Osteoblast (primary cell): ENCODE data around the gene ASB4. TPM values are rescaled to one million over a fixed set of nuclear protein-coding genes. Genes with fewer than 3 reads are reported as not detected.

ENCODE experiments used
- DNase-seq: peaks from one replicate; pipeline ENCODE4 v3.0.0; 2011; ENCODE audit warnings: low spot score, mixed read lengths; ENCODE audit not compliant: insufficient read length; ENCODE audit errors: missing footprints
- H2AFZ ChIP-seq: 2 replicates; pipeline ENCODE4 v1.6.0; 2011; ENCODE audit warnings: mild to moderate bottlenecking, low read length
- H3K27ac ChIP-seq: 2 replicates; pipeline ENCODE4 v1.5.1; 2011; ENCODE audit warnings: mild to moderate bottlenecking, low read depth, low read length, moderate library complexity
- H3K27me3 ChIP-seq: 2 replicates; pipeline ENCODE4 v1.6.0; 2012; ENCODE audit warnings: mild to moderate bottlenecking, control low read depth, inconsistent platforms, low read length, moderate library complexity; ENCODE audit not compliant: insufficient read depth
- H3K36me3 ChIP-seq: 2 replicates; pipeline ENCODE4 v1.5.1; 2011; ENCODE audit warnings: mild to moderate bottlenecking, low read length, control low read depth, moderate library complexity; ENCODE audit not compliant: insufficient read depth
- H3K4me1 ChIP-seq: 2 replicates; pipeline ENCODE4 v1.5.1; 2011; ENCODE audit warnings: mild to moderate bottlenecking, low read length, control low read depth, moderate library complexity; ENCODE audit not compliant: insufficient read depth
- H3K4me2 ChIP-seq: 2 replicates; pipeline ENCODE4 v1.6.0; 2011; ENCODE audit warnings: mild to moderate bottlenecking, low read length; ENCODE audit not compliant: insufficient read depth
- H3K4me3 ChIP-seq: fragments of 200-600 bp; sonication (generic); 3 replicates; pipeline ENCODE4 v1.5.1; 2012; ENCODE audit warnings: mild to moderate bottlenecking, low read length, inconsistent platforms; ENCODE audit not compliant: insufficient read depth
- H3K79me2 ChIP-seq: 2 replicates; pipeline ENCODE4 v1.6.0; 2012; ENCODE audit warnings: mild to moderate bottlenecking, low read length, control low read depth, inconsistent platforms; ENCODE audit not compliant: insufficient read depth
- H3K9me3 ChIP-seq: 2 replicates; pipeline ENCODE4 v1.5.1; 2011; ENCODE audit warnings: low read depth, low read length, control low read depth
- H4K20me1 ChIP-seq: 2 replicates; pipeline ENCODE4 v1.6.0; 2012; ENCODE audit warnings: mild to moderate bottlenecking, low read length, control low read depth; ENCODE audit not compliant: insufficient read depth
- total RNA-seq: library from RNA; depleted of rRNA; stranded (reverse); fragments of >200 nt; gene quantifications from 2 replicates; pipeline ENCODE4 v1.2.3, GENCODE V29; 2012
- TF ChIP-seq, protein P1 (sequence below): IDR thresholded peaks from 2 replicates; pipeline ENCODE4 v1.5.1; 2011; ENCODE audit warnings: mild to moderate bottlenecking, low read depth, low read length, moderate library complexity; ENCODE audit errors: extremely low read depth

ASB4 gene
- total RNA-seq, 1 donor = not detected

- no peak overlapping the region for H3K4me2 ChIP-seq
- H4K20me1 ChIP-seq = no peaks in the 10 kb centered on the region
- no peaks in the 10 kb centered on the region for H3K36me3 ChIP-seq
- TF ChIP-seq, protein P1, sequence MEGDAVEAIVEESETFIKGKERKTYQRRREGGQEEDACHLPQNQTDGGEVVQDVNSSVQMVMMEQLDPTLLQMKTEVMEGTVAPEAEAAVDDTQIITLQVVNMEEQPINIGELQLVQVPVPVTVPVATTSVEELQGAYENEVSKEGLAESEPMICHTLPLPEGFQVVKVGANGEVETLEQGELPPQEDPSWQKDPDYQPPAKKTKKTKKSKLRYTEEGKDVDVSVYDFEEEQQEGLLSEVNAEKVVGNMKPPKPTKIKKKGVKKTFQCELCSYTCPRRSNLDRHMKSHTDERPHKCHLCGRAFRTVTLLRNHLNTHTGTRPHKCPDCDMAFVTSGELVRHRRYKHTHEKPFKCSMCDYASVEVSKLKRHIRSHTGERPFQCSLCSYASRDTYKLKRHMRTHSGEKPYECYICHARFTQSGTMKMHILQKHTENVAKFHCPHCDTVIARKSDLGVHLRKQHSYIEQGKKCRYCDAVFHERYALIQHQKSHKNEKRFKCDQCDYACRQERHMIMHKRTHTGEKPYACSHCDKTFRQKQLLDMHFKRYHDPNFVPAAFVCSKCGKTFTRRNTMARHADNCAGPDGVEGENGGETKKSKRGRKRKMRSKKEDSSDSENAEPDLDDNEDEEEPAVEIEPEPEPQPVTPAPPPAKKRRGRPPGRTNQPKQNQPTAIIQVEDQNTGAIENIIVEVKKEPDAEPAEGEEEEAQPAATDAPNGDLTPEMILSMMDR = no peak
- no peaks in the 10 kb centered on the region for H3K27me3 ChIP-seq
- H3K4me3 ChIP-seq = no peak overlapping the region
- no peak overlapping the region for H3K27ac ChIP-seq
- H3K9me3 ChIP-seq = no peaks in the 10 kb centered on the region
- no peak overlapping the region for H2AFZ ChIP-seq
- no peaks in the 10 kb centered on the region for H3K79me2 ChIP-seq
- no peak for DNase-seq
- no peaks in the 10 kb centered on the region for H3K4me1 ChIP-seq
These were observed 97.0 kb downstream of the ASB4 start for GRCh38 chr7:95582578-95583293.

GRCh38 chr7:95583834-95584621 is 98.3 kb downstream of the ASB4 start:
- H3K27ac ChIP-seq = no peak overlapping the region
- no peak for DNase-seq
- no peak overlapping the region for H3K4me2 ChIP-seq
- H3K36me3 ChIP-seq = no peaks in the 10 kb centered on the region
- H3K4me1 ChIP-seq = no peaks in the 10 kb centered on the region
- no peaks in the 10 kb centered on the region for H3K79me2 ChIP-seq
- H2AFZ ChIP-seq = no peak overlapping the region
- TF ChIP-seq, protein P1 = no peak
- no peaks in the 10 kb centered on the region for H3K9me3 ChIP-seq
- no peak overlapping the region for H3K4me3 ChIP-seq
- H3K27me3 ChIP-seq = no peaks in the 10 kb centered on the region
- no peaks in the 10 kb centered on the region for H4K20me1 ChIP-seq

- Histone ChIP-seq H3K27ac (no peak overlapping the region), H3K4me2 (no peak overlapping the region), H3K36me3 (no peaks in the 10 kb centered on the region), H4K20me1 (no peaks in the 10 kb centered on the region), H3K27me3 (no peaks in the 10 kb centered on the region), H3K4me3 (no peak overlapping the region), H3K4me1 (no peaks in the 10 kb centered on the region), H3K9me3 (no peaks in the 10 kb centered on the region), H2AFZ (no peak overlapping the region), H3K79me2 (no peaks in the 10 kb centered on the region)
- no peak for DNase-seq
- TF ChIP-seq, protein P1 = no peak
These were observed 99.2 kb downstream of the ASB4 start for GRCh38 chr7:95584769-95585425.

DNA sequence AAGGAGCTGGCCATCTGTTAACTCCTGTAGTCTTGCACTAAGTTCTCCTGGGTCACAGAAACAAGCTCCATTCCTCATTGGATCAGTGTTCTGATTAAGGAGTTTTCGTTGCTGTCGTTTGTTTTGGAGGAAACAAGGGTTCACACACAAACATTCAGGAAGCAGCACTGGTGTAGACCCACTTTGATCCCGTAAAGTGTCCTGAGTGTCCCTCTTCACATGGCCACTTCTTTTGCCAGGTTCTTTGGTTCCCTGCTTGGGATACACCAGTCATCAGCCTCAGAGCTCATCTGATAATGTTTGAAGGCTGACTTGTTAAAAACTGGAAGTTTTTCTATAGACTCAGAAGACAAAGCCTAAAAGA is 99.7 kb downstream of the ASB4 start:
- Histone ChIP-seq H3K27me3 (no peaks in the 10 kb centered on the region), H3K36me3 (no peaks in the 10 kb centered on the region), H3K9me3 (no peaks in the 10 kb centered on the region), H2AFZ (no peak overlapping the region), H3K4me1 (no peaks in the 10 kb centered on the region), H3K79me2 (no peaks in the 10 kb centered on the region), H3K4me3 (no peak overlapping the region), H4K20me1 (no peaks in the 10 kb centered on the region), H3K27ac (no peak overlapping the region), H3K4me2 (no peak overlapping the region)
- TF ChIP-seq, protein P1 = no peak
- DNase-seq = no peak
